Brain pericyte (primary cell): ENCODE data around the gene GRM7.

ENCODE experiments used
- DNase-seq: peaks from one replicate; pipeline ENCODE4 v3.0.0-alpha.2; 2012; ENCODE audit warnings: low read depth, low spot score

Gene GRM7

DNA sequence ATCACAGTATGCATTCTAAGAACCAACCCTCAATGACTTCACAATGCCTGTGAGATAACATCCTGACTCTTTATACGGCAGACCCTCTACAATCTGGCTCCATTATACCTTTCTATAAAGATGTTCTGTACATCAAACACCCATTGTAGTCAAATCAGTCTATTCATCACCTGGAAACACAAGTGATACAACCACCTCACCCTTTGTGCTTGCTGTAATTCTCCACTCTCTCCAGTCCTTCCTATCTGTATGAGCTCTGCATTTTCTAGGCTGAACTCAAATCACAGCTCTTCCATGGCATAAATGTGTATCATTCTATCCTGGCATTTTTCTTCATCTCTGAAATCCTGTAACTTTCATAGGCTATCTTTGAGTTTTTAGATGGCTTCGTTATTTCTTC lies 539.4 kb downstream of the GRM7 start:
- DNase-seq, result no peak

DNA sequence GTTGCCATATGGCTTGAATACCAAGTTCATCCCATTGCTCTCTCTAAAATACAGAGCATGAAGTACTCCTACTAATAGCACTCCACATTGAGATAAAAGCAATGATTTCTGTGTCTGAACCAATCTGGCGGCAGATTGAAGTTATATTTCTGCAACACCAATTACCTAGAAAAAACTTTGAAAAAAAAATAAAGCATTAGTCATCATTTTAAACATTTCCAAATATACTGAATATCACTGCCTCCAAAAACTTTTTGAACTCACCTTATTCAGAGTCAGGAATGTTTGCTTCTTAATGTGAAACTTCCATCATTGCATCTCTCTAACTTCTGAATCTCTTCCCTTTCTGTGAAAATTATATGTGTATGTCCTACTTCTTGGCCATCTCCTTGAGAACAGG lies 540.5 kb downstream of the GRM7 start:
- no peak for DNase-seq

DNA sequence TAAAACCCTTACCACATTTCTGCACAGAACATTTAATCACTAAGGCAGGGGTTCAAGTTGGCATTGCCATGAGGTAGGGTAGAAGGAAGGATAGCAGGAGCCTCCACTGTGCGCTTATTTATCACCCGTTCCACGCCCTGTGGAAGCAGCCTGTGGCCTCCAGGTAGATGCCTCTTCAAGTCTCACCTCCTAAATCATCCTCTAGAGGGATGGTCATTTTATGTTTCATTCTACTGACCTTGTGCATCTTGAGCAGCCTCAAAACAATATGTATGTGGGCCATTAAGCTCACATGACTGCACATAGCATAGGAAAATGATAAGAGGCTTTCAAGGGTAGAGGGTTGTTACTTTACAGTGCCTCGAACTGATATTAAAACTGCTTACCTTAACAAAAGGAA lies 546.2 kb downstream of the GRM7 start:
- no peak for DNase-seq

DNA sequence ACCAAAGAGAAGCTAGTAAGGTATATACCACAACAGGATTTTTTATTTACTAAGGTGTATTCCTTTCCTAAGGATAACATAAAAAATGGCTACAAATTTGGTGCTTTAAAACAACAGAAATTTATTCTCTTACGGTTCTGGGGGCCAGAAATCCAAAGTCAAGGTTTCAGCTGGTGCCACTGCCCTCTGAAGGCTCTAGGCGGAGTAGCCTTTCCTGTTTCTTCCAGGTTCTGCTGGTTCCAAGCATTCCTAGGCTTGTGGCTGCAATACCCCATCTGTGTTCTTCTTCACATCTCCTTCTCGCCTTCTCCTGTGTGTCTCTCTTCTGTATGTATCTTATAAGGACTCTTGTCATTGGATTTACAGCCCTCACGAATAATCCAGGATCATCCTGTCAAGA lies 549.9 kb downstream of the GRM7 start:
- no peak for DNase-seq

DNA sequence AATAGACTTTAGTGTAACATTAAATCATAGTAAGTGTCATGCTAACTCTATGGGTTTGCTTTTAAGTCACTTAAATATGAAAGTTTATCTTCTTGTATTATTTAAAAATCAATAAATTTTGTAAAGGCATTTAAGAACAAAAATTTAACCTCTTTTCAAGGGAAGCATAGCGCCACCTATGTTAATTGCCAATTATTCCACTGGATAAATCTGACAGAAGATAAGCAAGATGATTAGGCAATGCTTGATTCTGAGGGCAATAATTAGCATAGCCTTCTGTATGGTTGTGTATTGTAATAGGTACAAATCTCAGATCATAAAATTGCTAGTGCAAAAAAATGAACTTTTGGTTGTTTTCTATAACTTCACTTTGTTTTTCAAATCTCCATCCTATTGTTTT lies 560.1 kb downstream of the GRM7 start:
- no peak for DNase-seq

DNA sequence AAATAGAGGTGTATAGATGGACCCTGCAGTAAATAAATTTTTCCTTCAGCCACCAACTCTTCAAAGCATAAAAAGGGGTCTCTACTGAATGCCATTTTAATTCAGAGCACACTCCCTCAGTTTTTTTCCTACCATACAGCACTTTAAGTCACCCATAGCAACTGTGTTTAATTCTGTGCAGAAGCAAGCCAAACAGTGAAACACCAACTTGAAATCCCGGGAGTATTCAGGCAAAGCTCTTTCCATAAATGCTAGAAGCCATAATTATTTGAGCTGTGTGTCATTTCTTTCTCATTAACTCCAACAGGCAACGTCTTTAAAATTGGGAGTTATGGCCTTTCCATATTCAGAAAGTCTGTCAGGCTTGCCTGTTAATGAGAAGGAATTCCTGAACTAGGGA lies 562.1 kb downstream of the GRM7 start:
- DNase-seq, result no peak

DNA sequence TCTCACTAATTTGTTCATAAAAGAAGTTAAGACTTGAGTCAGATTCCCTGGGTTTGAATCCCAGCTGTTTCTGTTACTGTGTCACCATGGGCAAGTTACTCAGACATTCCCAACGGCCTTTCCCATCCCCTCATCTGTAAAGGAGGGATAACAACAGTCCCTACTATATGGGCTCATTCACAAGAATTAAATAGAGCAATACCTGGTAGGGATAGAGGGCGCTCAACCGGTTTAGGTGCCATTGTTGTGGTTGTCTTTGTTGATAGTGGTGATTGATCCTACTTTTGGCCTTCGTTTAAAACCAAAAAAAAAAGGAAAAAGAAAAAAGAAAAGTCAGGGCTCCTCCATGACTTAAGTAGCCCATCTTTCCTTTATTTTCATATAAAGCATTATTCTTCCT lies 563.1 kb downstream of the GRM7 start:
- no peak for DNase-seq

DNA sequence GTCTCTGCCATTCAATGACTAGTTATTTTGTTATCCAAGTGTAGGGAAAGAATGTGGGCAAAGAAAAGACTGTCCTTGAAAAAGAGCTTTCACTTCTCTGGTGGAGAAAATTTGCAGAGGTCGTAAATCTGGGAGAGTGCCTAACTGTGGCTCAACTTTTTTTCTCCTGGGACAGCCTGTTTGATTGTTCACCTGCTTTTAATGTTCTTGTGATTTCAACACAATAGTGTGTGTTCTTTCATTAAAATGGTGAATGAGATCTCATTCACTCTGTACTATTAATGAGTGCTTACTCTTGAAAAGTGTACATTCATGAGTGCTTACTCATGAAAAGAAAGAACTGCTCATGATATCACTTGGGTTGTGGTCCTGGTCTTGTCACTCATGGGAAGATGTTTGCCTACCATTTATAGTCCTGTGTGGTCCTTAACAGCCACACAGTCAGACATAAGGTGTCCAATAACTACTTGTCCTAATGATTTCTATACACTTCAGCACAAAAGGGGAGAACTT lies 567.3 kb downstream of the GRM7 start:
- DNase-seq, result no peak

DNA sequence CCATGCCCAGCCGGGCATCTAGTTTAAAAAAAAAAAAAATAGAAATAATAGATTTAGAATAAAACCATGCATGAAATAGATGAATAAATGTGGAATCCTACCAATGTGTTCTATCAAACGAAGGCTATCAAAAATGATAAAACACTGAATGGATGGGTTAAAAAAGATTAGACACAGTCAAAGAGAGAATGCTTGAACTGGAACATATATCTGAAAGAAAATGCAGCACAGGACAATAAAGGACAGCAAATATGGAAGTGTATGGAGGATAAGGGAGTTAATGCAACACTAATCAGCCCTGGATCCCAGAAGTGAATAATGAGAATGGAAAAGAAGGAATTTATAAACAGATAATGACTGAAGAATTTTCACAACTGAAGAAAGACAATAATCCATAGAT lies 571.7 kb downstream of the GRM7 start:
- no peak for DNase-seq

DNA sequence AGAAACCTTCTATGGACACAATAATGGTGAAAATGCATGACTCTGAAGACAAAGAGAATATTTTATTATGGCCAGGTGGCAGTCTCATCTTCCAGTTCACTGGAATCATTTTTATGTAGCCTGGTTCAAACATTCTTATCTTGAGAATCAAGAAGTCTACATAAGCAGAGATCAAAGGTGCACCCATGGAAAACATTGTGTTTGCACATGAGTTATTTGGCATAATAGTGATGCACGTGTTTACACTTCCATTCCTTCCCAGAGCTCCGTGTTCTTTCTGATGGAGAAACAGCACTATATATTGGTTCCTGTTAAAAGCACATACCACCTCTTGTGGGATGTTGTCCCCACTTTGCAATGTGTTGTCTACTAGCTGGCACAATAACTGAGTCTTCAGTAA lies 572.2 kb downstream of the GRM7 start:
- DNase-seq, result no peak

DNA sequence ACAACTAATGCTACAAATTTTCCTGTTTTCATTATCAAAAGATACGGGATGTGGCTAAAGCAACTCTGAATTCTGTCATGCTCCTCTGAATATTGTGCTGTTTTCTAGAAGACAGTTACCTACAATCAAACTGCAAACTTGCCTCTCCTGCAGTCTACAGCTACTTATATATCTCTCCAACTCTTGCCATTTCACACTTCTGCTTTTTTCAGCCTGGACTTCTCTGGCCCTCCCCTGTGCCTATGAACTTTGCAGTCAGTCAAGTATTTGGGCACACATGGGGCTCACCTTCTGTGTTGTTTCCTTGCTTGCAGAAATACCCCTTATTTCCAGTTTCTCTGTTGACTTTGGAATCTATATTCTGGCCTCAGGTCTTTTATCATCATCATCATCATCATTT lies 575.6 kb downstream of the GRM7 start:
- DNase-seq, result no peak

DNA sequence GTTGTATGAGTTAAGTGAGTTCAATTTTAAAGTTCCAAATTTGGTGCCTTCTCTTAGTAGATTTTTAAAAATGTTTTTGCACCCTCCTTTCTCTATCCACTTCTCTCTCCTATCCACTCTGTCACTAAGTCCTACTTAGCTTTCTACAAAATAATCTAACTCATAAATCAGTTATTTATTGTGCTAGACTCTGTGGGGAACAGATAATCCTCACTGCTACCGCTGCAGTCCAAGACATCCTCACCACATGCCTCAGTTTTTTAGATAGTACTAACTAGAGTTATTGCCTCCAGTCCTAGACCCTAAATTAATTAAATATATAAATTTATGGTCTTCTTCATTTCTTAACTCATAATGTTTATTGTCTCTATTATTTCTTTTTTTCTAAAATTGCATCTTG lies 576.3 kb downstream of the GRM7 start:
- no peak for DNase-seq

DNA sequence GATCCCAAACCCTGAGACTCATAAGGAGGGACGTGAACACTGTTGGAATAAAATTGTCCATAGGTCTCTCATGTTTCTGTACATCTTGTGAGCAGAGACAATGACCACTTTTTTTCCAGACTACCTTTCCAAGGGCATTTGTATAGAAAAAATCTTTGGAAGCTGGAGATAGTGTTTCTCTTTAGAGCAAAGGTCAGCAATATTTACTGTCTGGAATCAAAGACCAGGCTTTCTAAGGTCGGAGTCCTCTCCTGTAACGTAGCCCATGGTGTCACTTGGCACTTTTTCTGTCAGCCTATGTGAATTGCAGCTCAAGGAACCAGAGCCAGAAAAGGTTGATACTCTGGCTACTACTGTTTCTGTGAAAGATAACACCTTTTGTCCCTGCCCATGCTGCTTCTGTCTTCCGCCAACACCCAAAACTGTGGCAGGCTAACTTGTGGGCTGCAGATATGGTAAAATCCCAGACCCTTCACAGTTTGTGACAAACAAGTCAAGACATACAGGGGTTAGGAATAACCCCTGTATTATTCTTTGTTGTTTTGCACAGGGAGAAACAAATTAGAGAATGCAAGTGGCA lies 578.3 kb downstream of the GRM7 start:
- DNase-seq, result no peak

DNA sequence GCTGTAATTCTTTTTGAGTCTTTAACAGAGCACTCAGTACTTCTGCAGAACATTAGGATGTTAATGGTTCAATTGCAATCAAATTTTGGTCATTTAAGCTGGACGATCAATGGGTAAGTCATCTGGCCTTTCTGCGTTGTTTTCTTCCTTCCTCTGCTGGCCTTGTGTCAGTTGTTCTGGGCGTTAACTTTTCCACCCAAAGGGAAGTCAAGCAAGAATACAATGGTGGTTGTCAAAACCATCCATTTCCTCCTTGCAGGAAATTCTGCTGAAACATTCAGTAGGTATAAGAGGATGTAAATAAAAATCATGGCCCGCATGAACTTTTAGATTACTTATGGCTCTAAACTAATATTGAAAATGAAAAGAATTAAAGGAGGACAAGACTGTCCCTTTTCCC lies 584.0 kb downstream of the GRM7 start:
- DNase-seq, result no peak

DNA sequence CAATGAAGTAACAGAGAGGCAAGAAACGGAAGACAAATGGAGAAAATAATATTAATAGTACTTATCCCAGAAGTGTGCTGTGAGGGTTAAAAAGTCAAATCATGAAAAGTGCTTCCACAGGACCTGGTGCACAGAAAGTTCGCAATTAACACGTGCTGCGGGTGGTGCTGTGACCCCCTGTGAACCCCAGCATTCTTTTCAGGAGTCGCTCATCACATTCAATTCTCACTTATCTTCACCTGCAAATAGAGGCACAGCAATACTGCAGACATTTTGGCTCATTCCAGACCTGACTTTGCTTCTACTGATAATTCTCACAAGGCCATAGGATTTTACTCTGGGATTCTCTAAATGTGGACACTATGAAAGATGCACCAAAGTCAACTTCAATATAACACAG lies 584.4 kb downstream of the GRM7 start:
- DNase-seq, result no peak

DNA sequence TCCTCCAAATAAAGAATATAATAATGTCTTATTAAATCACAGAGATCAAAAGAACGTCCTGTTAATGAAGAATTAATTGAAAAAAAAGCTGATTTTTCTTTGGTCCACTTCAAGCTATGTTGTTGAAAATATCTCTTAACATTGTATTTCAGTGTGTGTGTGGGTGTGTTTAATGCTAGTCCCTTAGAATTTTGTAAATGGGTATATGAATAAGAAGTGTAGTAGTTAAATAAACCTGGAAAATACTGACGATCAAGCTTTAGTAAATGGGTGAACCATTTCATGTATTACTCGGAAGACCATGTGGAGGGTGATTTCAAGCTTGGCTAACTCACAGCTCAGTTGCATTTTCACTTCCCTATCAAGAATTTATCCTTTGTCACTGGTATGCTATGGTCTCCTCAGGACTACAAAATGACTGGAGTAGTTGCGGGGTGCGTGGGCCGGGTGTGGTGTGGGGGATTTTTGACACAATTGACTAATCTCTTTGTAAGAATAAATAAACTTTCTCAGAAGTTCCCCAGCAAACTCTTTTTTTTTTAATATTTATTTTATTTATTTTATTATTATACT lies 586.4 kb downstream of the GRM7 start:
- DNase-seq, result no peak

DNA sequence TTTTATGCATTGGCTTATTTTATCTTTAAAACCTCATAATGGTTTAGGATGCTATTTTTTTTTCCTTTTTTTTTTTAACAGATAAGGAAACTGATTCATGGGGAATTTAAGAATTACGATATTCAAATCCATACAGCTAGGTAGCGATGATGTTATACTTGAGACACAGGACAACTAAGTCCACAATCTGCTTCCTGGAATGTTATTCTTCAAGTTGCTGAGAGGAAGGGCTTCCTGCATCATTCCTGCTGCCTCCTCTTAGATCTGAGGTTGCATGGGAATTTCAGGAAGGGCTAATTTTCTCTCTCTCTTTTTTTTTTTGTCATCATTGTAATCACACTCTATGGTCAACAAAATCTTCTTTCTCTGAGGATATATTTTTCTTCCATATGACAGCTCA lies 595.5 kb downstream of the GRM7 start:
- DNase-seq, result no peak

DNA sequence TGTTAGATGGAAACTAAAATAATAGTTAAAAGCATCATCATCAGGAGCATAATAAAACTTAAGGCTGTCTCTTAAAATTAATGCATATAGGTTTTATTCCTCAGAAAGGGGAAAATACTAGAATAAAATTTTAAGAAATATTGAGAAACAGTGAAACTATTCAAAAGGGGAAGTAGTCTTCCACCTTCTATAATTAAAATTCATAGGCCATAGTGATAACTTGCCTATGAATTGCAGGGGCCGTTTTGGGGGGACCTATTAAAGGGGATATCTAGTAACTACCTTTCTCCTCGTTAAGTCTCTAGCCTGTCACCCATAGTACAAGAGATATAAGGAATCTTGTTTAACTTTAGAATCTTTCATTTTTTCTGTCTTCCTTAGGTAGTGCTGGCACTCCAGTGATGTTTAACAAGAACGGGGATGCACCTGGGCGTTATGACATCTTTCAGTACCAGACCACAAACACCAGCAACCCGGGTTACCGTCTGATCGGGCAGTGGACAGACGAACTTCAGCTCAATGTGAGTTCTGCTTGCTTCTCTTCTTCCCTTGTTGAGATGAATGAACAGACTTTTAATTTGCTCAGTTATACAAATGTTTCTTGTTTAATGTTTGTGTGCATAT lies 600.4 kb downstream of the GRM7 start:
- DNase-seq, result no peak

DNA sequence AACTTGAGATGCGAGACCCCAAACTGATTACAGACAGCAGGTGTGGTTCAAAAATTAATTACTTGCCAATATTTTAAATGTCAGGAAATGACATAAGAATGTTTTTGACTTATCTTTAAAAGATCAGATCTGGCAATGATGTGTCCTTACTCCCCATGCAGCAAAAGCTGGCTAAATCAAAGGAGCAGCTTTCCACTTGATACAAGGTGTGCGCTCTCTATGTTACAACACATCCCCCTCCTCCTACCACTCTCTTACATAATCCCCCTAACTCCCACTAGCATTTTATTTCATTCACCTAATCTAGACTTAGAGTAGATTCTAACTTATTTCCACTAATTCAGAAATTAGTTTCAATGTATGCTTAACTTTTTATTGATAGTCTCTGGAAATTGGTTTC lies 609.0 kb downstream of the GRM7 start:
- no peak for DNase-seq

DNA sequence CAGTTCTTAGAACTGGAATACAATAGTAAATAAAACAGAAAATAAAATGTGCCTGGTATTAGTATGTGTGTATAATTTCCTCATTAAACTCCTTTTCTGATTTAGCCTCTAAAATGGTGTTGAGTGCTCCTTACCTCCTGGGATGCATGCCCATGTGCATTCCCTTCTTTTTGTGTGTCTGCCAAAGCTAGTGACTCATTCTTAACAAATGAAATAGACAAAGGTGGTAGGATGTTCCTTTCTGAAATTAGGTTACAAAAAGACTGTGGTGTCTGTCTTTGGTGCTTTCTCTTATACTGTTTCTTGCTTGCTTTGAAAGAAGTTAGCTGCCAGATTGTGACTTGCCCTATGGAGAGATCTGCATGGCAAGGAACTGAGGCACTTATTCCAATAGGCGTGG lies 623.7 kb downstream of the GRM7 start:
- DNase-seq, result no peak

DNA sequence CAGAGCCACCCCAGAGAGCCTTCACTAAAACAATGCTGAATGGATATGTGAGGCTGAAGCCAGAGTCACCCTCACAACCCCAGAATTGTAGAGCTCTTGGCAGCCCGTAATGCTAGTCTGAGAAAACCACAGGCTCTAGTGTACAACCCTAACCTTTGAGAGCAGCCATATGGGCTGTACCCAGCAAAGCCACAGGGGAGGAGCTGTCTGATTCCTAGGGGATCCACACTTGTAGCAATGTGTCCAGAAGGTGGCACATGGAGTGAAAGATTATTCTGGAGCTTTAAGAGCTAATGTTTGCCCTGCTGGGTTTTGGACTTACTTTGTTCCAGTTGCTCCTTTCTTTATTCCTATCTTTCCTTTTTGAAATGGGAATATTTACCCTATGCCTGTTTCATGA lies 626.8 kb downstream of the GRM7 start:
- no peak for DNase-seq

DNA sequence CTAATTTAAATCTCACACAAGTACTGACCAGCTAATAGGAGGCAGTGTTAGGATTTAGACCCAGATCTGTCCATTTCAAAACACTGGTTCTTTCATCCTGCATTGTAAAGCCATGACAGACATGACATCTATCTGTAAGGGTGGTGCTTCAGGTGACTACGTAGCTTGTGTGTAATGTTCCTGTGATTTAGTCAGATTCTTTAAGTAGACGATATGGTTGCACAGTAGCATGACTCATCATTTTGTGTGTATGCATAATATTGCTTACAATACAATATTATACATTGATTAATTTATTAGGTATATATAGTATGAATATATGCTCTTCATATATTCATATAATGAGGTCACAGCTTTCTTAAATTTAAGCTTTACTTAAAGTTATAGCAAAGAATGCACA lies 628.5 kb downstream of the GRM7 start:
- DNase-seq, result no peak

DNA sequence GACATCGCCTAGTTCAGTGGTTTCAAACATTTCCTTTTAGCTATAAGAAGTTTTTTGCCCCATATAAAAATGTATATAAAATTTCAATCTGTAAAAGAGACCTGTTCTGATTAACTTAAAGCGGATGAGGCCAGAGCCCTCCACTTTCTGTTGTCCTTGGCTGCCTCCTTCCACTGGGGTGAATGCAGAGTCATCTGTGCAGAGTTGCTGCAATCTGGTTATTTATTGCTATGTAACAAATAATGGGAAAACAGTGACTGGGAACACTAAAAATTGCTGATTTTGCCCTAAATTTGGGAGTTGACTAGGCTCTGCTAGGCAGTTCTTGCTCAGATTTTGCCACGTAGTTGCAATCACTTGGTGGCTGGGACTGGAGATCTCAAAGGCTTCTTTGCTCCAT lies 637.8 kb downstream of the GRM7 start:
- no peak for DNase-seq

DNA sequence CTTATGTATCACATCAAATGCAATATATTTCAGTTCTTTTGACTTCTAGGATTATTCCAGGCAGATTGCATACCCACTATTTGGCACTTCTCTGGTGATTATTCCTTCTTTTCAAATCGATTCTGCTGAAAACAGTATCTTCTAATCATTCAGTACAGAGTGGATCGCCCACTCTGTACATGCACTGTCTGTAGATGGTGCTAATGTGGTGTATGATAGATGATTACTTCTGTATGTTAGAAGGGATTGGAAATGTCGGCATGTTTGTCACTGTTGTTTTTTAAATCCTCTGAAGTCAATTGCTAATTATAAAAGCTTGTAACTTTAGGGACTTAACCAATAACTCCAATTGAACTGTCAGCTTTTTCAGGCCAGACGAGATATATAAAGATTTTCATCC lies 642.5 kb downstream of the GRM7 start:
- DNase-seq, result no peak
